Medulla oblongata (tissue), 1 donor: ENCODE data around the gene AGRP.
A peak's percentile ranks its signal among the peaks of the same experiment; 100 is the strongest.

ENCODE experiments used
- DNase-seq: peaks from one replicate; pipeline ENCODE4 v3.0.0-alpha.2; 2015; ENCODE audit errors: extremely low spot score

The AGRP gene

DNA sequence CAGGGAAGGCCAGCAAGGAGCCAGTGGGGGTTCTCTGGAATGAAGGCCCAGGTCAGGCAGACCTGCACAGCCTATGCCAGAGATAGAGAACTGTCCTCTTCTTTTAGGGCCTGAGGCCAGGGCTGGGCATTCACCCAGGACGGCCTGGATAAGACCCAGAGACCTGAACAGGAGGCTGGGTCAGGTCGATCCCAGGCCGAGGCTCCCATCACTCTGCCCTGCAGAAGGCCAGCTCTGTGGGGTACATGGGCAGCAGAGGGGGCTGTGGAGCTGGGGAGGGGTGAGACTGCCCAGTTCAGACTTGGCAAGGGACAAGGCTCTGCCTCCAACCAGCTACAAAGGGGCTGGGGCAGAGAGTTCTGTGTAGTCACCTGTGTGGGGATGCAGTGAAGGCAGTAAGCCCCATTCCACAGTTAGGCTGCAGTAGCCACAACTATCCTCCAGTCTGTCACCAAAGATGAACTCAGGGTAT is 37.9 kb downstream of the AGRP start:
- DNase-seq = no peak

DNA sequence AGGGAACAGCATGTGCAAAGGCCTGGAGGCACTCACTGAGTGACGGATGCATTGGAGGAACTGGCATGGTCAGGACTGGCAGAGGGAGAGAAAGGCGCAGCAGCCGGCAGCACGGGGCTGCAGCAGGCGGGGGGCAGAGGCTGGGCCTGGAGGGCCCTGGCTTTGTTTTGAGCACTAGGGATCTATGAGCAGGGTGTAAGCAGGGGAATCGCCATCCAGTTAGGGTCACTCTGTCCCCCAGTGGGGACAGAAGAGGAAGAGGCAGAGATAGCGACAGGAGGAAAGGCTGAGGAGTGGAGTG is 38.3 kb downstream of the AGRP start:
- no peak for DNase-seq

DNA sequence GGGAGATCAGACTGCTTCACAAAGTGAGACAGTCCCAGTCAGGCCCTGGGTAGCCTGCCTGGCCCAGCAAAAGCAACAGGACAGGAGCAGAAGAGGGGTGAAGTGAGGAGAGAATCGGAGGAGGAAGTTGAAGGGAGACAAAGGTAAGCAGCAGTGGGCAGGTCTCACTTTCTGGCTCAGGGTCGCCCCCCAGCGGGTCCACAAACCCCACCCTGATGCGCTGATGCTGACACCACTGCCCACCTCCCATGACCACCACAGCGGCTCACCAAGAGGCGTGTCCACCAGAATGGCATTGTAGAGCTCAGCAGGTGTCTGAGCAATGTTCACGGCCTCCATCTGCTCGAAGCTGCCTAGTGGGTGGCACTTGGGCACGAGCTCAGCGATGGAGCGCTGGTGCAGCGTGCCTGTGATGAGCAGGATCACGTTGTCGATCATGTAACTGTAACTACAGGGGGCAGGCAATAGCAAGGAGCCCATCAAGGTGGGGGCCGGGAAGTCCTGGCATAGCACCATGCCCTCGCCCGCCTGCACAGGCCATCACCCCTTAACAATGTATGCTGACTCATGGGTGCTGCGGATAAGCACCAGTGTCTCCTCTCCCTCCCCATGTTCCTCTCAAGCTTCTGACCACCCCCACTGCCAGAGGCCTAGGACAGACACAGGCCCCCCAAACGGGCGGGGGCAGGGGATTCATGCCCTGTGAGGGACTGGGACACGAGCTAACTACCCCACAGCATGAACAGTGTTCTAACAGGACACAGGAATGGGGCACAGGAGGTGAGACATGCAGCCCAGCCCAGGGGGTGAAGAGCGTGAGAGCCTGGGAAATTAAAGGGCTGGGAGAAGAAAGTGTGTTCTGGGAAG is 38.9 kb downstream of the AGRP start:
- DNase-seq = no peak

DNA sequence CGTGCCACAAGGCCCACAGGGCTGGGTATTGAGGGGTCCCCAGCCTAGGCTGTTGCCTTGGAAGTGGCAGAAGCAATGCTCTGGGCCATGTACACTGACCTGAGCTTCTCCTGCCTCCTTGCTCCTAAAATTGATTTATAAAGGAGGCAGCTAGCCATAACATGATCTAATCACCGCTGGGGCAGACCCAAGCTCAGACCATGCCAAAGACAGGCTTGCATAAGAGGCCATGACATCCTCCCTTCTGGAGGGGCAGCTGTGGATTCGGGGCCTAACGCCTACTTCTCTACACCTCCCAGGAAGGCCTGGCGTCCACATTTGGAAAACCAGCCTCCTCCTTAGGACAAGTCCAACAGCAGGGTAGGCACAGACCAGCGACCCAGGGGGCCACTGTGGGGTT is 40.1 kb downstream of the AGRP start:
- no peak for DNase-seq

DNA sequence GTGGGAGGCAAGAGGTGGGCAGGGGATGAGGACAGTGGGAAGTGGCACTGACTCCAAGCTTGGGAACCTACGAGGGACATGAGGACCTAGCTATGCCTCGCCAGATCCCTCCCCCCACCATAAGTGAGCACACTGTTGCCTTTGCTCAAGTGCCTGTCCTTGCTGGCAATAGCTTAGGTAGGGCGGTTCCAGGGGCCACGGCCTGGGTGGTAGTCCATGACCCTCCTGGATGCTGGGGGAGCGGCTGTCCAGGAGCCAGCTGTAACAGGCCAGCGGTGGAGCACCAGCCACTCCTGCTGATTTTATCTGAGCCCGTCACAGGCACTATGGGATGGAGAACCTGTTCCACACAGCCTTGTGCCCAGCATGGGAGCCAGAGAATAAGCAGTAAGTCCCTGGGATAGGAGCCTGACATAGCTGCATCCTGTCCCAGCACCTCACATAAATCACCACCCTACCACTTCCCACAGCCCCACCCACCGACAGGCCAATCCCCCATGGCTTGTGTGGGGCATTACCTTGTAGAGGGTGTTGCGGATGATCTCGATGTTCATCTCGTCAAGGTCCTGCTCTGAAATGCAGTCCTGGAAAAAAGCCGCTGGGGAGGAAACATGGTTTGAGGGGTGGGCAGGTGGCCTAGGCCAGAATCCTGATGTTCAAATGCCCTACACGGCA is 40.6 kb downstream of the AGRP start:
- no peak for DNase-seq

DNA sequence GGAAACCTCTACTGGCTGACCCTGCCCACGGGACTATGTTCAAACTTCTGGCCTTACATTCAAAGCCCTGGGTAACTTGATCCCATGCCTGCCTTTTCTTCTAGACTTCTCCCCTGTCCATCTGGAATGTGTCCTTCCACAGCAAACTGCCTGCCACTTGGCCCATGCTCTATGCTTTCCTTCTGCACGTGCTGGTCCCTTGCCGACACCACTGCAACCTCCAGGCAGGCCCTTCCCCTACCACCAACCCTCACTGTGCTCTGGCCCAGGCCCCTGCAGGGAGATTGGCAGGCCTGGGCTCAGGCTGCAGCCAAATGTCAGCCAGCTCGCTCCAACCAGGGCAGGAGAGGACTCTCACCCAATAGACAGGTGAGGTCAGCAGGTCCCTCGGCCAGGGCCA is 41.4 kb downstream of the AGRP start:
- no peak for DNase-seq

DNA sequence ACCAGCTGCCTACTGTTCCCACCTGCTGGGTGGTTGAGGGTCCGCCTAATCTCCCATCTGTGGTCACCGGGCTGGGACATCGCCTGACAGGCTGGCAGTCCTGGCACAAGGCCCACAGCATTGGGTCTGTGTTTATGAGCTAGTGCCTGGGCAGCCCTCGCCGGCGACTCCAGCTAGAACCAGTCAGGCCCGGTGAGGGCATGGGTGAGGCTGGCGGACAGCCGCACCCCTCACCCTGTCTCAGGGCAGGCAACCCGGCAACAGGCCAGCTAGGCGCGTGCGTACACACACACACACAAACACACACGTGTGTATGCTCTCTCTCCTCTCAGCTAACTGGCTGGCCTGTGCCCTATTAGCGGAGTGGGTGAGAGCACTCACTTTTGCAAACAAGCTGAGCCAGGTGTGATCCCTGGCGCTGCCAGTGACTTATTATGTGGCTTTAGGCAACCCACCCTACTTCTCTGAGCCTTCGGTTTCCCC is 42.0 kb downstream of the AGRP start:
- DNase-seq = peak; percentile 56

DNA sequence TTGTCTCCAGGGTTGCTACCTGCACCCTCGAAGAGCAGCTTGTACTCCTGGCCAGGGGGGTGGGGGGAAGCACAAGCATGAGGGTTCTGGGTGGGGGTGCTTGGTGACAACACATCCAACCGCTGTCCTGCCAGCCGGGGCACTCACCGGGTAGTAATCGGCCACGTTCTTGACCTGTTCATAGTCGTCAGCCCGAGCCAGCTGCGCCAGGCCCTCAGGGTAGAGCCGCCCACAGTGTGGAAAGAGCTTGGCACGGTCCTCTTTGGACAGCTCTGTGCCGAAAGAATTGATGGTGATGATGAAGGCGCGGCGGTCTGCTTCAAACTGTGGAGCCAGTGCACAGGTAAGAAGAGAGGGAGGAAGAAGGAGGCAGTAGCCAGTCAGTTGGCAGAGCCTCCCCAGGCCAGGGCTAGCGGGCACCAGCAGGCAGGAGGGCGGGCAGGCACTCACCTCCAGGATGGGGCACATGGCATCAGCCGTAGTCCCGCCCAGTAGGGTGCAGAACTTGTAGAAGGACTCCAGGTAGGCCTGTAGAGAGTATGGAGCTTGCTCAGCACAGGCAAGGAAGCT is 44.4 kb downstream of the AGRP start:
- no peak for DNase-seq

DNA sequence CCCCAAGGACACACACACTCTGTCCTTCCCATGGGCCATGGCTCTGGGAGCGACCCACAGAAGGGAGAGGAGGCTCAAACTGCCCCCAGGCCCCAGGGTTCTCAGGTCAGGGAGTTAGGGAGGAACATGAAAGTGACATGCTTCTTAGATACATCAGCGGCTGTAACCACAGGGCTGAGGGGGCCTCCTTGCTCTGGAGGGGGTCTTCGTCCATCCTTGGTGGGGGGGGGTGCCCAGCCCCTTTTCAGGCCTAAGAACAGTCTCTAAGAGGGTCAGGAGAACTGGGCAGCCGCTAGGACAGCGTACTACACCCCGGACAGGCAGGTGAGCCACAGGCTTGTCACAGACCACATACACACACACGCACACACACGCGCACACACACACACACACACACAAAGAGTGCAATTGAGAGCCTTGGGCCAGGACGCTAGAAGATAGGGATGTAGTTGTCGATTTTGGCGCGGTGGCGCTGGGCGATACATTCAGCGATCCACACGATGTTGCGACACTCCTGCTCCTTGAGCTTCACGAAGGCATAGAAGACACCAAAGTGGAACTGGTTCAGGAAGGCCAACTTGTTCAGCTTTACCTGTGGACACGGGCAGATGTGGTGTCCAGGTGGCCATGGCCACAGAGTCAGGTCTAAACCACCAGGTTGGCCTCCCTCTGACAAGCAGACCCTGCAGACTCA is 45.1 kb downstream of the AGRP start:
- DNase-seq = no peak

DNA sequence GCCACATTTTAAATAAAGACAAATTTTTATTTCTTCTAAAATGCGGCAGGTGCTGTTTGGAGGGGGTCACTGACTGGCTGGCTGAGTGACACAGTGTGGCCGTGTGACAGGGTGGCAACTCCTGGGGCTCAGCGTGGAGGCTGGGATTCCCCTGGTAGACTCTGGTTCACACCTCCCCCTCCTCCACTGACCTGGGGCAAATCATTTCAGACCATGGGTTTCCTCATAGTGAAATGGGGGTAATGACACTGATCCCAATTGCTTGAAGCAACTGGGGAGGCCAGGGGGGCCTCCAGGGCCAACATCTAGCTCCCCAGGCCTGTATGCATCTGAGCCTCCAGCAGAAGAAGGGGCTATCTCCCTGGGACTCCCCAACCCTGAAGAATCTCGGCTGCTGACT is 45.8 kb downstream of the AGRP start:
- DNase-seq = no peak

DNA sequence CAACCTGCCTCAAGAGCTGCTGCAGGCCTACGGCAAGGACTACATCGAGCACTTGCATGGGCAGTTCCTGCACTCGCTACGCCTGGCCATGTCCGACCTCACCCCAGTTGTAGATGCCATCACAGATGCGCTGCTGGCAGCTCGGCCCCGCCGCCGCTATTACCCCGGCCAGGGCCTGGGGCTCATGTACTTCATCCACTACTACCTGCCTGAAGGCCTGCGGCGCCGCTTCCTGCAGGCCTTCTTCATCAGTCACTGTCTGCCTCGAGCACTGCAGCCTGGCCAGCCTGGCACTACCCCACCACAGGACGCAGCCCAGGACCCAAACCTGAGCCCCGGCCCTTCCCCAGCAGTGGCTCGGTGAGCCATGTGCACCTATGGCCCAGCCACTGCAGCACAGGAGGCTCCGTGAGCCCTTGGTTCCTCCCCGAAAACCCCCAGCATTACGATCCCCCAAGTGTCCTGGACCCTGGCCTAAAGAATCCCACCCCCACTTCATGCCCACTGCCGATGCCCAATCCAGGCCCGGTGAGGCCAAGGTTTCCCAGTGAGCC is 46.6 kb downstream of the AGRP start:
- no peak for DNase-seq

DNA sequence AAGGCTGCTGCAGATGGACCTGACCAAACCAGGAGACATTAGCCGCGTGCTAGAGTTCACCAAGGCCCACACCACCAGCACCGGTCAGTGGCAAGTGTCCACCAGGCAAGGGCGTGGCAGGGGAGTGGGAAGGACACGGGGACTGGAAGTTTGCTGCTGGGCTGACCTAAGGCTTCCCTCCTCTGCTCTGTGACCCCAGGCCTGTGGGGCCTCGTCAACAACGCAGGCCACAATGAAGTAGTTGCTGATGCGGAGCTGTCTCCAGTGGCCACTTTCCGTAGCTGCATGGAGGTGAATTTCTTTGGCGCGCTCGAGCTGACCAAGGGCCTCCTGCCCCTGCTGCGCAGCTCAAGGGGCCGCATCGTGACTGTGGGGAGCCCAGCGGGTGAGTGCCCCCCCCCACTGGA is 47.6 kb downstream of the AGRP start:
- no peak for DNase-seq

DNA sequence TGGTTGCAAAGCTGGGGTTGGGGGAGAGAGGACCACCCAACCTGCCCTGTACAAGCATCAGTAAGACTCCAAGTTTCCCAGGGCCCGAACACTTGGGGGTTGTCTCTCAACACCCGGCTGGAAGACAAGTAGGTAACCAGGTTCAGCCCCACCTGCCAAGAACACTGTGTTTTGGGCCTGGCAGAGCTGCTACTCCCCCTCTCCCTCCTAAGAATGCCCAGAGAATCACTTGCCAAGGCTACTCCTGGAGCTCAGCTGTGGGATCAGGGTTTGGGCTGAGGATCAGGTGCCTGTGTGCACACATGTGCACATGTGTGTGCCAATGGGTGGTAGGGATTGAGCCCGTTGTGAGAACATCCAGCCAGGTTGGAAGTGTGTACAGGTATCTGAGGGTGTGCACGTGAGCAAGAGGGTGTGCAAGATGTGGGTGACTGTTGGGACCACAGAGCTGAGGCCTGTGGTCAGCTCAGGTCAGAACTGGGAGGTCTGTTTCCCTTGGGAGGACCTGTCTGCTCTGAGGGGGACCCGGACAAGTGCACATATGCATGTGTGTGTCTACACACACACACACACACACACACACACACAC is 50.1 kb downstream of the AGRP start:
- DNase-seq = no peak
